ENCODE measurements around the gene OXTR. TPM values are rescaled to one million over a fixed set of nuclear protein-coding genes. Genes with fewer than 3 reads are reported as not detected.

Gene OXTR
- total RNA-seq, 1 donor from 2014 or later = 0.25 TPM

- intact Hi-C loops (cut with DNase I) = no loop called here
- Histone ChIP-seq H3K36me3 (no peaks in the 10 kb centered on the region), H3K4me3 (no peak overlapping the region), H3K4me1 (no peaks in the 10 kb centered on the region), H3K27me3 (no peaks in the 10 kb centered on the region), H3K9me3 (no peaks in the 10 kb centered on the region), H3K27ac (no peak overlapping the region)
- no peak for DNase-seq (ENCODE audit: extremely low spot score in 2 of 2)
- TF ChIP-seq CTCF (IDR thresholded peaks at IDR 0.05) = no peak
- no peak for TF ChIP-seq POLR2AphosphoS5 (IDR thresholded peaks at IDR 0.05; ENCODE audit: insufficient read depth in 1 of 2, low read depth in 1 of 2)
- no peak for TF ChIP-seq POLR2A (IDR thresholded peaks at IDR 0.05)
Measured at GRCh38 chr3:8734137-8734878, 35.1 kb downstream of the OXTR start.

- DNase-seq (ENCODE audit: extremely low spot score in 2 of 2) = no peak
- intact Hi-C loops (cut with DNase I) = no loop called here
- no peak within 1 kb of the TSS for H3K27ac ChIP-seq
- H3K4me3 ChIP-seq = no peak within 1 kb of the TSS
- TF ChIP-seq POLR2A (IDR thresholded peaks at IDR 0.05) (no peak), CTCF (IDR thresholded peaks at IDR 0.05) (no peak), POLR2AphosphoS5 (IDR thresholded peaks at IDR 0.05; ENCODE audit: insufficient read depth in 1 of 2, low read depth in 1 of 2) (no peak)
- no peaks in the 10 kb centered on the region for H3K9me3 ChIP-seq
- no peaks in the 10 kb centered on the region for H3K4me1 ChIP-seq
- H3K27me3 ChIP-seq = no peaks in the 10 kb centered on the region
- H3K36me3 ChIP-seq = no peaks in the 10 kb centered on the region
Measured at GRCh38 chr3:8733332-8734094, 35.9 kb downstream of the OXTR start, which contains the start of gene CAV3. TSS of gene CAV3 (plus strand) at chr3:8733802. CDS start at chr3:8733877, 75 bp downstream.

- Histone ChIP-seq H3K9me3 (no peaks in the 10 kb centered on the region), H3K4me1 (no peaks in the 10 kb centered on the region), H3K4me3 (no peak overlapping the region), H3K27me3 (no peaks in the 10 kb centered on the region), H3K27ac (no peak overlapping the region), H3K36me3 (no peaks in the 10 kb centered on the region)
- DNase-seq (ENCODE audit: extremely low spot score in 2 of 2) = no peak
- intact Hi-C loops (cut with DNase I) = no loop called here
- TF ChIP-seq POLR2A (IDR thresholded peaks at IDR 0.05) (no peak), CTCF (IDR thresholded peaks at IDR 0.05) (no peak), POLR2AphosphoS5 (IDR thresholded peaks at IDR 0.05; ENCODE audit: insufficient read depth in 1 of 2, low read depth in 1 of 2) (no peak)
Measured at GRCh38 chr3:8732413-8732812, 37.0 kb downstream of the OXTR start.

GRCh38 chr3:8730656-8731055, 38.8 kb downstream of the OXTR start:
- Histone ChIP-seq H3K27me3 (no peaks in the 10 kb centered on the region), H3K27ac (no peak overlapping the region), H3K36me3 (no peaks in the 10 kb centered on the region), H3K9me3 (no peaks in the 10 kb centered on the region), H3K4me1 (no peaks in the 10 kb centered on the region), H3K4me3 (no peak overlapping the region)
- intact Hi-C loops (cut with DNase I) = no loop called here
- DNase-seq (ENCODE audit: extremely low spot score in 2 of 2) = no peak
- no peak for TF ChIP-seq POLR2A (IDR thresholded peaks at IDR 0.05)
- no peak for TF ChIP-seq POLR2AphosphoS5 (IDR thresholded peaks at IDR 0.05; ENCODE audit: insufficient read depth in 1 of 2, low read depth in 1 of 2)
- no peak for TF ChIP-seq CTCF (IDR thresholded peaks at IDR 0.05)

- H3K4me3 ChIP-seq = no peak overlapping the region
- H3K36me3 ChIP-seq = no peaks in the 10 kb centered on the region
- intact Hi-C loops (cut with DNase I) = no loop called here
- no peak for DNase-seq (ENCODE audit: extremely low spot score in 2 of 2)
- H3K9me3 ChIP-seq = no peaks in the 10 kb centered on the region
- no peaks in the 10 kb centered on the region for H3K4me1 ChIP-seq
- H3K27ac ChIP-seq = no peak overlapping the region
- TF ChIP-seq POLR2AphosphoS5 (IDR thresholded peaks at IDR 0.05; ENCODE audit: insufficient read depth in 1 of 2, low read depth in 1 of 2) (no peak), CTCF (IDR thresholded peaks at IDR 0.05) (no peak), POLR2A (IDR thresholded peaks at IDR 0.05) (no peak)
- H3K27me3 ChIP-seq = no peaks in the 10 kb centered on the region
Measured at GRCh38 chr3:8729479-8729878, 39.9 kb downstream of the OXTR start.

Data from vagina (tissue), 2 donors.